ENCODE measurements around the gene ATPAF2.

The ATPAF2 gene

GRCh38 chr17:17972126-17972951 is 66.6 kb downstream of the ATPAF2 start, which contains the start of the genes DRC3 and TOM1L2:
Gene DRC3 (plus strand): TSS chr17:17972862. CDS start chr17:17977599, 4,737 bp downstream.
Gene TOM1L2 (minus strand): TSS chr17:17972400. CDS start chr17:17972313, 87 bp downstream.
- no peak for TF ChIP-seq CTCF (IDR thresholded peaks at IDR 0.05)
- Histone ChIP-seq H3K27ac (peak within 1 kb of the TSS; percentile 83 to 99), H3K4me3 (peak within 1 kb of the TSS; percentile 95)
- peak; percentile 100 for DNase-seq (ENCODE audit: low spot score)

- no peak for TF ChIP-seq CTCF (IDR thresholded peaks at IDR 0.05)
- Histone ChIP-seq H3K27ac (peak overlapping the region; percentile 83 to 99), H3K4me3 (peak overlapping the region; percentile 95)
- no peak for DNase-seq (ENCODE audit: low spot score)
These were observed 67.4 kb downstream of the ATPAF2 start for GRCh38 chr17:17971431-17972125.

GRCh38 chr17:17970699-17971430 is 68.1 kb downstream of the ATPAF2 start:
- no peak for TF ChIP-seq CTCF (IDR thresholded peaks at IDR 0.05)
- H3K4me3 ChIP-seq, result peak overlapping the region; percentile 95
- DNase-seq (ENCODE audit: low spot score), result no peak
- peak overlapping the region; percentile 83 to 99 for H3K27ac ChIP-seq
